Posterior cingulate gyrus (tissue), 11 donors: Measurements from ENCODE around the gene PAIP2.
A peak's percentile ranks its signal among the peaks of the same experiment; 100 is the strongest.
"Not testable (repeated sequence)": the region's sequence is repeated elsewhere in the genome, so short reads cannot be mapped to it uniquely, and the experiment has no call there.

Experiments
- DNase-seq, 10 donors: peaks; one replicate each; pipeline versions ENCODE4 v3.0.0 to v3.0.0-alpha.2; 2020 to 2021; ENCODE audit warnings: mixed read lengths in 3 of 10
- intact Hi-C: fragments of 100-400 bp; cut with DNase I; formaldehyde crosslinking; loops from one replicate; pipeline ENCODE4 v1.15.1; 2023

Gene PAIP2

GRCh38 chr5:139406963-139407362 is 65.3 kb downstream of the PAIP2 start:
- intact Hi-C loops = no loop called here
- peak in 1 of 10 donors; percentile 20 for DNase-seq

- intact Hi-C loops = no loop called here
- no peak for DNase-seq
Measured at GRCh38 chr5:139407517-139407916, 65.9 kb downstream of the PAIP2 start.

- intact Hi-C loops = no loop called here
- peak in 1 of 10 donors; percentile 18 for DNase-seq
Measured at GRCh38 chr5:139408191-139408590, 66.5 kb downstream of the PAIP2 start.

- intact Hi-C loops, DNase-seq: not testable (repeated sequence)
Measured at GRCh38 chr5:139409116-139409515, 67.5 kb downstream of the PAIP2 start.

GRCh38 chr5:139410121-139410992 is 68.7 kb downstream of the PAIP2 start:
- intact Hi-C loops = no loop called here
- peak in 1 of 10 donors; percentile 56 for DNase-seq

GRCh38 chr5:139410993-139411828 is 69.6 kb downstream of the PAIP2 start:
- DNase-seq = peak in 5 of 10 donors; percentile 43 to 93 (median 50)
- intact Hi-C loops = no loop called here

- intact Hi-C loops = no loop called here
- DNase-seq = peak in 1 of 10 donors; percentile 34
Measured at GRCh38 chr5:139413153-139413552, 71.5 kb downstream of the PAIP2 start.

GRCh38 chr5:139413963-139414362 is 72.3 kb downstream of the PAIP2 start:
- intact Hi-C loops = no loop called here

GRCh38 chr5:139414581-139415130 is 73.0 kb downstream of the PAIP2 start:
- DNase-seq = peak in 4 of 10 donors; percentile 28 to 91 (median 42)
- intact Hi-C loops = no loop called here

More at GRCh38 chr5:139413963-139414362, 72.3 kb downstream of the PAIP2 start:
- DNase-seq = no peak

- DNase-seq = peak; percentile 70 to 97 (median 81)
- intact Hi-C loops = no loop called here
Measured at GRCh38 chr5:139415221-139415861, 73.7 kb downstream of the PAIP2 start.

GRCh38 chr5:139415869-139416268 is 74.2 kb downstream of the PAIP2 start:
- intact Hi-C loops = no loop called here

GRCh38 chr5:139416651-139417050 is 75.0 kb downstream of the PAIP2 start:
- intact Hi-C loops = no loop called here
- DNase-seq = peak in 1 of 10 donors; percentile 67

More at GRCh38 chr5:139415869-139416268, 74.2 kb downstream of the PAIP2 start:
- DNase-seq = peak in 1 of 10 donors; percentile 2

- DNase-seq = peak in 2 of 10 donors; percentile 42 to 82
- intact Hi-C loops = no loop called here
Measured at GRCh38 chr5:139417214-139417613, 75.6 kb downstream of the PAIP2 start.

- peak in 1 of 10 donors; percentile 7 for DNase-seq
- intact Hi-C loops = no loop called here
Measured at GRCh38 chr5:139418793-139419192, 77.1 kb downstream of the PAIP2 start.
